HEK293 (cell line): ENCODE results near the gene TMC4.

Source experiments
- CTCF ChIA-PET: fragments of 350-600 bp; formaldehyde crosslinking; extraction: SDS; loops from one replicate; lab custom pipeline; 2021; ENCODE audit warnings: antibody characterized with exemption; lab: Yijun Ruan, JAX
- POLR2A ChIA-PET: fragments of 300-600 bp; formaldehyde crosslinking; extraction: SDS; loops from one replicate; lab custom pipeline; 2020; ENCODE audit warnings: antibody characterized with exemption, inconsistent platforms; lab: Yijun Ruan, JAX
- H3K27ac ChIP-seq: fragments of 200-500 bp; sonication (Bioruptor generic); 2 replicates; pipeline ENCODE4 v1.5.1; 2014; ENCODE audit warnings: low read depth, low read length, control low read depth, inconsistent platforms; ENCODE audit errors: extremely low read depth
- H3K36me3 ChIP-seq, 2 experiments: fragments of 200-500 bp in 1 of 2; sonication (Bioruptor generic) in 1 of 2; 1 replicate in 1 of 2; 2 replicates in 1 of 2; pipeline ENCODE4 v1.5.1; 2014 to 2017; ENCODE audit warnings: inconsistent platforms in 2 of 2, low read length in 2 of 2; ENCODE audit not compliant: control insufficient read depth in 2 of 2, insufficient read depth in 1 of 2
- H3K4me1 ChIP-seq: fragments of 200-500 bp; sonication (Bioruptor generic); 2 replicates; pipeline ENCODE4 v1.5.1; 2014; ENCODE audit warnings: mild to moderate bottlenecking, low read length, inconsistent platforms; ENCODE audit not compliant: control insufficient read depth, insufficient read depth
- H3K4me3 ChIP-seq: 2 replicates; pipeline ENCODE4 v1.5.1; 2011; ENCODE audit warnings: low read depth, mild to moderate bottlenecking, control low read depth, low read length, moderate library complexity
- H3K9me3 ChIP-seq: fragments of 200-500 bp; sonication (Bioruptor generic); 2 replicates; pipeline ENCODE4 v1.5.1; 2014; ENCODE audit warnings: low read depth, low read length, inconsistent platforms; ENCODE audit not compliant: control insufficient read depth, insufficient read depth
- GFI1B ChIP-seq: fragments of 450-650 bp; formaldehyde crosslinking; IDR thresholded peaks from 2 replicates; pipeline ENCODE4 v1.5.1; 2016; ENCODE audit warnings: missing biosample characterization, missing genetic modification characterization
- KLF1 ChIP-seq: fragments of 450-650 bp; formaldehyde crosslinking; IDR thresholded peaks from 2 replicates; pipeline ENCODE4 v1.5.1; 2016; ENCODE audit warnings: missing biosample characterization, missing genetic modification characterization
- SCRT1 ChIP-seq: fragments of 450-650 bp; formaldehyde crosslinking; IDR thresholded peaks from 2 replicates; pipeline ENCODE4 v1.5.1; 2016; ENCODE audit warnings: missing biosample characterization, missing genetic modification characterization, borderline replicate concordance
- WT1 ChIP-seq: fragments of 450-650 bp; formaldehyde crosslinking; IDR thresholded peaks from 2 replicates; pipeline ENCODE4 v1.5.1; 2016; ENCODE audit warnings: missing biosample characterization, missing genetic modification characterization
- ZBTB21 ChIP-seq: fragments of 450-650 bp; formaldehyde crosslinking; IDR thresholded peaks from 2 replicates; pipeline ENCODE4 v1.5.1; 2017; ENCODE audit warnings: missing biosample characterization, missing genetic modification characterization
- ZEB2 ChIP-seq: fragments of 450-650 bp; formaldehyde crosslinking; IDR thresholded peaks from 2 replicates; pipeline ENCODE4 v1.5.1; 2016; ENCODE audit warnings: missing biosample characterization, missing genetic modification characterization
- ZFHX2 ChIP-seq: fragments of 450-650 bp; formaldehyde crosslinking; conservative IDR thresholded peaks from 2 replicates; pipeline ENCODE4 v1.5.1; 2016; ENCODE audit warnings: missing biosample characterization, missing genetic modification characterization
- ZIC2 ChIP-seq: fragments of 450-650 bp; formaldehyde crosslinking; IDR thresholded peaks from 2 replicates; pipeline ENCODE4 v1.5.1; 2016; ENCODE audit warnings: missing biosample characterization, missing genetic modification characterization
- ZNF121 ChIP-seq: fragments of 450-650 bp; formaldehyde crosslinking; IDR thresholded peaks from 2 replicates; pipeline ENCODE4 v1.5.1; 2016; ENCODE audit warnings: missing biosample characterization, missing genetic modification characterization
- ZNF19 ChIP-seq: fragments of 450-650 bp; formaldehyde crosslinking; IDR thresholded peaks from 2 replicates; pipeline ENCODE4; 2016; ENCODE audit warnings: missing biosample characterization, missing genetic modification characterization, low read depth
- ZNF214 ChIP-seq: fragments of 450-650 bp; formaldehyde crosslinking; IDR thresholded peaks from 2 replicates; pipeline ENCODE4 v1.5.1; 2017; ENCODE audit warnings: missing biosample characterization, mild to moderate bottlenecking, missing genetic modification characterization, borderline replicate concordance
- ZNF394 ChIP-seq: fragments of 450-650 bp; formaldehyde crosslinking; IDR thresholded peaks from 2 replicates; pipeline ENCODE4 v1.5.1; 2016; ENCODE audit warnings: missing biosample characterization, missing genetic modification characterization, mild to moderate bottlenecking, moderate library complexity, borderline replicate concordance
- ZNF404 ChIP-seq: fragments of 450-650 bp; formaldehyde crosslinking; IDR thresholded peaks from 2 replicates; pipeline ENCODE4 v1.5.1; 2017; ENCODE audit warnings: missing biosample characterization, missing genetic modification characterization
- ZNF514 ChIP-seq: fragments of 450-650 bp; formaldehyde crosslinking; IDR thresholded peaks from 2 replicates; pipeline ENCODE4 v1.5.1; 2016; ENCODE audit warnings: missing biosample characterization, missing genetic modification characterization
- ZNF521 ChIP-seq: fragments of 450-650 bp; formaldehyde crosslinking; IDR thresholded peaks from 2 replicates; pipeline ENCODE4 v1.5.1; 2017; ENCODE audit warnings: missing biosample characterization, mild to moderate bottlenecking, missing genetic modification characterization
- ZNF529 ChIP-seq: fragments of 450-650 bp; formaldehyde crosslinking; IDR thresholded peaks from 2 replicates; pipeline ENCODE4 v1.5.1; 2017; ENCODE audit warnings: missing genetic modification characterization, missing biosample characterization; ENCODE audit not compliant: insufficient replicate concordance
- ZNF585B ChIP-seq: fragments of 450-650 bp; formaldehyde crosslinking; IDR thresholded peaks from 2 replicates; pipeline ENCODE4 v1.5.1; 2016; ENCODE audit warnings: missing biosample characterization, missing genetic modification characterization
- ZNF626 ChIP-seq: fragments of 450-650 bp; sonication (Bioruptor Pico); formaldehyde crosslinking; IDR thresholded peaks from 2 replicates; pipeline ENCODE4 v1.5.1; 2018; ENCODE audit warnings: missing biosample characterization, missing genetic modification characterization, inconsistent platforms
- ZNF629 ChIP-seq: fragments of 450-650 bp; formaldehyde crosslinking; IDR thresholded peaks from 2 replicates; pipeline ENCODE4 v1.5.1; 2017; ENCODE audit warnings: missing biosample characterization, missing genetic modification characterization
- ZNF660 ChIP-seq: fragments of 450-650 bp; IDR thresholded peaks from 2 replicates; pipeline ENCODE4 v1.5.1; 2018; ENCODE audit warnings: missing biosample characterization, mild to moderate bottlenecking, missing genetic modification characterization
- ZNF768 ChIP-seq: fragments of 450-650 bp; formaldehyde crosslinking; IDR thresholded peaks from 2 replicates; pipeline ENCODE4 v1.5.1; 2018; ENCODE audit warnings: missing biosample characterization, mild to moderate bottlenecking, missing genetic modification characterization
- ZNF777 ChIP-seq: fragments of 450-650 bp; formaldehyde crosslinking; IDR thresholded peaks from 2 replicates; pipeline ENCODE4 v1.5.1; 2017; ENCODE audit warnings: missing biosample characterization, missing genetic modification characterization, borderline replicate concordance
- ZSCAN23 ChIP-seq: fragments of 450-650 bp; formaldehyde crosslinking; IDR thresholded peaks from 2 replicates; pipeline ENCODE4 v1.5.1; 2016; ENCODE audit warnings: missing biosample characterization, missing genetic modification characterization
- ZXDB ChIP-seq: fragments of 450-650 bp; formaldehyde crosslinking; IDR thresholded peaks from 2 replicates; pipeline ENCODE4 v1.5.1; 2016; ENCODE audit warnings: missing biosample characterization, missing genetic modification characterization
- TF ChIP-seq, protein P1 (sequence below): fragments of 450-650 bp; formaldehyde crosslinking; IDR thresholded peaks from 2 replicates; pipeline ENCODE4 v1.5.1; 2016; ENCODE audit warnings: missing biosample characterization, missing genetic modification characterization, low read depth
- TF ChIP-seq, protein P2 (sequence below): fragments of 450-650 bp; formaldehyde crosslinking; IDR thresholded peaks from 2 replicates; pipeline ENCODE4 v1.5.1; 2017; ENCODE audit warnings: missing biosample characterization, missing genetic modification characterization
- TF ChIP-seq, protein P3 (sequence below): fragments of 450-650 bp; IDR thresholded peaks from 2 replicates; pipeline ENCODE4 v1.5.1; 2018; ENCODE audit warnings: missing biosample characterization, mild to moderate bottlenecking, missing genetic modification characterization
- TF ChIP-seq, protein P4 (sequence below): fragments of 450-650 bp; formaldehyde crosslinking; IDR thresholded peaks from 2 replicates; pipeline ENCODE4 v1.5.1; 2016; ENCODE audit warnings: missing biosample characterization, missing genetic modification characterization
- TF ChIP-seq, protein P5 (sequence below): fragments of 450-650 bp; formaldehyde crosslinking; IDR thresholded peaks from 2 replicates; pipeline ENCODE4 v1.5.1; 2017; ENCODE audit warnings: missing biosample characterization, missing genetic modification characterization

TMC4 gene

DNA sequence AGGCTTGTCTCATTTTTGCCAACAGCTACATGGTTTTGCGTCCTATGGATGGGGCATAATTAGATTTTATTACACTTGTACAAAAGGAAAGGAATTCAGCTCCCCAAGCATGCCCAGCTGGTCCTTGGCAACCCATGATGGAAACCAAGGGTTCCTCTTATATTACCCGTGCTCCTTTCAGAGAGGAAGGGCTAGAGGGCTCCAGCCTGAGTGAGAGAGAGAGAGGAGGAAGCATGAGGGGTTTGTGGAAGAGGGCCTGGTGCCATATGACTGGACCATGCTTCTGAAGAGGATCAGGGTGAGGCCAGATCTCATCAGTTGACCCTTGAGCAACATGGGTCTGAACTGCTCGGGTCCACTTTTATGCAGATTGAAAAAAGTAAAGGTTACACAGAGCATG, 24.2 kb upstream of the TMC4 start:
- no peak overlapping the region for H3K4me3 ChIP-seq
- no peaks in the 10 kb centered on the region for H3K9me3 ChIP-seq
- H3K27ac ChIP-seq = no peak overlapping the region
- POLR2A ChIA-PET = interaction anchor here (6.8 kb wide), 1 partner anchor 7 kb away, joined by 241 read pairs; the partner anchor contains the start of genes MBOAT7 and TSEN34
- CTCF ChIA-PET = interaction anchor here (1.4 kb wide), 1 partner anchor 9 kb away, joined by 4 read pairs; no protein-coding TSS in a partner anchor
- TF ChIP-seq GFI1B = no peak
- TF ChIP-seq, protein P1, sequence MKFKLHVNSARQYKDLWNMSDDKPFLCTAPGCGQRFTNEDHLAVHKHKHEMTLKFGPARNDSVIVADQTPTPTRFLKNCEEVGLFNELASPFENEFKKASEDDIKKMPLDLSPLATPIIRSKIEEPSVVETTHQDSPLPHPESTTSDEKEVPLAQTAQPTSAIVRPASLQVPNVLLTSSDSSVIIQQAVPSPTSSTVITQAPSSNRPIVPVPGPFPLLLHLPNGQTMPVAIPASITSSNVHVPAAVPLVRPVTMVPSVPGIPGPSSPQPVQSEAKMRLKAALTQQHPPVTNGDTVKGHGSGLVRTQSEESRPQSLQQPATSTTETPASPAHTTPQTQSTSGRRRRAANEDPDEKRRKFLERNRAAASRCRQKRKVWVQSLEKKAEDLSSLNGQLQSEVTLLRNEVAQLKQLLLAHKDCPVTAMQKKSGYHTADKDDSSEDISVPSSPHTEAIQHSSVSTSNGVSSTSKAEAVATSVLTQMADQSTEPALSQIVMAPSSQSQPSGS (tag by site-specific recombination) = no peak
- no peak for TF ChIP-seq ZNF394 (tag by site-specific recombination)
- TF ChIP-seq, protein P2, sequence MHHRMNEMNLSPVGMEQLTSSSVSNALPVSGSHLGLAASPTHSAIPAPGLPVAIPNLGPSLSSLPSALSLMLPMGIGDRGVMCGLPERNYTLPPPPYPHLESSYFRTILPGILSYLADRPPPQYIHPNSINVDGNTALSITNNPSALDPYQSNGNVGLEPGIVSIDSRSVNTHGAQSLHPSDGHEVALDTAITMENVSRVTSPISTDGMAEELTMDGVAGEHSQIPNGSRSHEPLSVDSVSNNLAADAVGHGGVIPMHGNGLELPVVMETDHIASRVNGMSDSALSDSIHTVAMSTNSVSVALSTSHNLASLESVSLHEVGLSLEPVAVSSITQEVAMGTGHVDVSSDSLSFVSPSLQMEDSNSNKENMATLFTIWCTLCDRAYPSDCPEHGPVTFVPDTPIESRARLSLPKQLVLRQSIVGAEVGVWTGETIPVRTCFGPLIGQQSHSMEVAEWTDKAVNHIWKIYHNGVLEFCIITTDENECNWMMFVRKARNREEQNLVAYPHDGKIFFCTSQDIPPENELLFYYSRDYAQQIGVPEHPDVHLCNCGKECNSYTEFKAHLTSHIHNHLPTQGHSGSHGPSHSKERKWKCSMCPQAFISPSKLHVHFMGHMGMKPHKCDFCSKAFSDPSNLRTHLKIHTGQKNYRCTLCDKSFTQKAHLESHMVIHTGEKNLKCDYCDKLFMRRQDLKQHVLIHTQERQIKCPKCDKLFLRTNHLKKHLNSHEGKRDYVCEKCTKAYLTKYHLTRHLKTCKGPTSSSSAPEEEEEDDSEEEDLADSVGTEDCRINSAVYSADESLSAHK = no peak
- no peak for TF ChIP-seq ZNF121 (tag by site-specific recombination)
- TF ChIP-seq ZNF514 (tag by site-specific recombination) = no peak
- TF ChIP-seq ZNF585B (tag by site-specific recombination) = no peak
- TF ChIP-seq, protein P3, sequence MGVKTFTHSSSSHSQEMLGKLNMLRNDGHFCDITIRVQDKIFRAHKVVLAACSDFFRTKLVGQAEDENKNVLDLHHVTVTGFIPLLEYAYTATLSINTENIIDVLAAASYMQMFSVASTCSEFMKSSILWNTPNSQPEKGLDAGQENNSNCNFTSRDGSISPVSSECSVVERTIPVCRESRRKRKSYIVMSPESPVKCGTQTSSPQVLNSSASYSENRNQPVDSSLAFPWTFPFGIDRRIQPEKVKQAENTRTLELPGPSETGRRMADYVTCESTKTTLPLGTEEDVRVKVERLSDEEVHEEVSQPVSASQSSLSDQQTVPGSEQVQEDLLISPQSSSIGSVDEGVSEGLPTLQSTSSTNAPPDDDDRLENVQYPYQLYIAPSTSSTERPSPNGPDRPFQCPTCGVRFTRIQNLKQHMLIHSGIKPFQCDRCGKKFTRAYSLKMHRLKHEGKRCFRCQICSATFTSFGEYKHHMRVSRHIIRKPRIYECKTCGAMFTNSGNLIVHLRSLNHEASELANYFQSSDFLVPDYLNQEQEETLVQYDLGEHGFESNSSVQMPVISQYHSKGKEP (tag by site-specific recombination) = no peak
- no peak for TF ChIP-seq ZBTB21 (tag by site-specific recombination)
- no peak for TF ChIP-seq ZNF660 (tag by site-specific recombination)
- no peak for TF ChIP-seq SCRT1 (tag by site-specific recombination)
- TF ChIP-seq ZNF404 (tag by site-specific recombination) = no peak
- TF ChIP-seq ZEB2 (tag by site-specific recombination) = no peak
- no peak for TF ChIP-seq KLF1 (tag by site-specific recombination)
- TF ChIP-seq ZIC2 = no peak
- H3K36me3 ChIP-seq = peaks cover 38 to 51% of the 10 kb centered on the region in 2 experiments
- peaks cover 6% of the 10 kb centered on the region for H3K4me1 ChIP-seq

DNA sequence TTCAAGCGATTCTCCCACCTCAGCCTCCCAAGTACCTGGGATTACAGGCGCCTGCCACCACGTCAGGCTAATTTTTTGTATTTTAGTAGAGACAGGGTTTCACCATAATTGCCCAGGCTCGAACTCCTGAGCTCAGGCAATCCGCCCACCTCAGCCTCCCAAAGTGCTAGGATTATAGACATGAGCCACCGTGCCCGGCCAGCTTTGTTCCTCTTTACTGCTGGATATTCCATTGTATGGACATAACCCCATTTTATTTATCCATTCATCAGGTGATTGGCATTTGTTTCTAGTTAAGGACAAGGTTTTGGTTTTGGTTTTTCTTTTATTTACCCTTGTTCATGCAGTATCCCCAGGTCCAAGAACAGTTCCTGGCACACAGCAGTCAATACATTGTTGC, 23.6 kb upstream of the TMC4 start:
- POLR2A ChIA-PET = no interaction called here
- Histone ChIP-seq H3K9me3 (no peaks in the 10 kb centered on the region), H3K4me1 (peaks cover 6% of the 10 kb centered on the region; the same call in 1 of the 2 replicates), H3K4me3 (no peak overlapping the region)
- CTCF ChIA-PET = interaction anchor here (0.6 to 1.4 kb wide), 2 partner anchors 9 to 337 kb away, joined by 4 read pairs; no protein-coding TSS in a partner anchor
- no peak for TF ChIP-seq ZNF777 (tag by site-specific recombination)
- no peak for TF ChIP-seq ZNF629
- TF ChIP-seq ZXDB (tag by site-specific recombination) = no peak
- TF ChIP-seq ZFHX2 (tag by site-specific recombination) = no peak
- no peak for TF ChIP-seq WT1 (tag by site-specific recombination)
- no peak for TF ChIP-seq ZNF521 (tag by site-specific recombination)
- no peak for TF ChIP-seq ZNF626
- TF ChIP-seq, protein P4, sequence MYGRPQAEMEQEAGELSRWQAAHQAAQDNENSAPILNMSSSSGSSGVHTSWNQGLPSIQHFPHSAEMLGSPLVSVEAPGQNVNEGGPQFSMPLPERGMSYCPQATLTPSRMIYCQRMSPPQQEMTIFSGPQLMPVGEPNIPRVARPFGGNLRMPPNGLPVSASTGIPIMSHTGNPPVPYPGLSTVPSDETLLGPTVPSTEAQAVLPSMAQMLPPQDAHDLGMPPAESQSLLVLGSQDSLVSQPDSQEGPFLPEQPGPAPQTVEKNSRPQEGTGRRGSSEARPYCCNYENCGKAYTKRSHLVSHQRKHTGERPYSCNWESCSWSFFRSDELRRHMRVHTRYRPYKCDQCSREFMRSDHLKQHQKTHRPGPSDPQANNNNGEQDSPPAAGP (tag by site-specific recombination) = no peak
- no peak for TF ChIP-seq ZNF19
- TF ChIP-seq ZNF214 (tag by site-specific recombination) = no peak
- TF ChIP-seq, protein P5, sequence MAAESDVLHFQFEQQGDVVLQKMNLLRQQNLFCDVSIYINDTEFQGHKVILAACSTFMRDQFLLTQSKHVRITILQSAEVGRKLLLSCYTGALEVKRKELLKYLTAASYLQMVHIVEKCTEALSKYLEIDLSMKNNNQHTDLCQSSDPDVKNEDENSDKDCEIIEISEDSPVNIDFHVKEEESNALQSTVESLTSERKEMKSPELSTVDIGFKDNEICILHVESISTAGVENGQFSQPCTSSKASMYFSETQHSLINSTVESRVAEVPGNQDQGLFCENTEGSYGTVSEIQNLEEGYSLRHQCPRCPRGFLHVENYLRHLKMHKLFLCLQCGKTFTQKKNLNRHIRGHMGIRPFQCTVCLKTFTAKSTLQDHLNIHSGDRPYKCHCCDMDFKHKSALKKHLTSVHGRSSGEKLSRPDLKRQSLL (tag by site-specific recombination) = no peak
- no peak for TF ChIP-seq ZNF529 (tag by site-specific recombination)
- no peak for TF ChIP-seq ZSCAN23 (tag by site-specific recombination)
- TF ChIP-seq ZNF768 = no peak
- TF ChIP-seq, all 188 proteins: peak for 0
- no peak overlapping the region for H3K27ac ChIP-seq
- H3K36me3 ChIP-seq = peaks cover 32 to 45% of the 10 kb centered on the region in 2 experiments
